HepG2 (cell line): Measurements from ENCODE around the gene HK3. TPM values are rescaled to one million over a fixed set of nuclear protein-coding genes. Genes with fewer than 3 reads are reported as not detected.

Source experiments
- ATAC-seq: fragments of 200-7000 bp; cut with Tn5 transposase; 3 replicates; pipeline ENCODE4 v1.9.1; 2020; ENCODE audit warnings: mild to moderate bottlenecking, moderate library complexity
- BruUV-seq: library from RNA; stranded (reverse); fragments of 400-500 nt; replicated peaks from 2 replicates; lab custom pipeline; 2021; lab: Mats Ljungman, UMichigan
- CTCF ChIA-PET: fragments of 300-600 bp; formaldehyde crosslinking; extraction: SDS; loops from one replicate; lab custom pipeline; 2021; ENCODE audit warnings: low total read pairs, inconsistent platforms, low intra/inter-chr PET ratio; lab: Yijun Ruan, JAX
- POLR2A ChIA-PET: fragments of 350-600 bp; sonication (Branson Sonifier 250); formaldehyde crosslinking; loops from one replicate; lab custom pipeline; 2020; ENCODE audit warnings: antibody characterized with exemption, inconsistent platforms; lab: Yijun Ruan, JAX
- DNase-seq: peaks from one replicate; pipeline ENCODE4 v3.0.0-alpha.2; 2015; ENCODE audit warnings: low spot score
- FAIRE-seq: peaks from 3 replicates; lab custom pipeline; 2011; peaks lifted over from hg19 to GRCh38; lab: Jason Lieb, UNC
- H2AFZ ChIP-seq: one replicate; pipeline ENCODE4 v1.6.1; 2011; ENCODE audit warnings: low read length, inconsistent platforms
- H3K27ac ChIP-seq: fragments of 300-600 bp; 3 replicates; pipeline ENCODE4 v1.8.0; 2011; ENCODE audit warnings: mixed run types, mild to moderate bottlenecking, mixed read lengths, low read length, inconsistent platforms; ENCODE audit not compliant: insufficient read depth; ENCODE audit errors: extremely low read length
- H3K27me3 ChIP-seq, 2 experiments: fragments of 200-600 bp in 1 of 2; 2 replicates in 1 of 2; 3 replicates in 1 of 2; pipeline versions ENCODE4 v1.6.0 to v1.8.0; 2011; ENCODE audit warnings: low read length in 2 of 2, mild to moderate bottlenecking in 2 of 2, moderate library complexity in 2 of 2, inconsistent platforms in 1 of 2; ENCODE audit not compliant: insufficient read depth in 2 of 2, control insufficient read depth in 1 of 2
- H3K36me3 ChIP-seq, 2 experiments: fragments of 200-600 bp in 1 of 2; replicated peaks in 1 of 2; 2 replicates in 1 of 2; 3 replicates in 1 of 2; pipeline versions ENCODE4 v1.5.1 to v1.8.0; 2011; ENCODE audit warnings: low read length in 2 of 2, inconsistent platforms in 1 of 2; ENCODE audit not compliant: insufficient read depth in 2 of 2, control insufficient read depth in 1 of 2
- H3K4me1 ChIP-seq: 2 replicates; pipeline ENCODE4 v1.5.1; 2012; ENCODE audit warnings: low read length, inconsistent platforms; ENCODE audit not compliant: insufficient read depth
- H3K4me2 ChIP-seq: 2 replicates; pipeline ENCODE4 v1.6.0; 2011; ENCODE audit warnings: low read depth, low read length, inconsistent platforms
- H3K4me3 ChIP-seq, 3 experiments: fragments of 200-600 bp in 1 of 3; sonication (generic), shearing (Covaris generic) in 1 of 3; replicated peaks in 1 of 3; 2 replicates each; pipeline ENCODE4 v1.5.1; 2011 to 2016; ENCODE audit warnings: low read length in 3 of 3, inconsistent platforms in 2 of 3, low read depth in 2 of 3, mild to moderate bottlenecking in 2 of 3, control low read depth in 1 of 3, mixed read lengths in 1 of 3; ENCODE audit not compliant: insufficient read depth in 1 of 3
- H3K79me2 ChIP-seq: one replicate; pipeline ENCODE4 v1.6.1; 2011; ENCODE audit warnings: low read length, inconsistent platforms; ENCODE audit not compliant: insufficient read depth
- H3K9ac ChIP-seq: 2 replicates; pipeline ENCODE4 v1.6.0; 2011; ENCODE audit warnings: mild to moderate bottlenecking, low read depth, low read length, inconsistent platforms; ENCODE audit not compliant: insufficient read depth
- H3K9me3 ChIP-seq: 2 replicates; pipeline ENCODE4 v1.5.1; 2012; ENCODE audit warnings: mild to moderate bottlenecking, low read length
- H4K20me1 ChIP-seq: 2 replicates; pipeline ENCODE4 v1.6.0; 2011; ENCODE audit warnings: inconsistent platforms, mild to moderate bottlenecking, low read length, moderate library complexity; ENCODE audit not compliant: insufficient read depth
- ETV5 ChIP-seq: IDR thresholded peaks from 2 replicates; pipeline ENCODE4 v1.6.1; 2018; ENCODE audit warnings: missing biosample characterization, missing genetic modification reagents, inconsistent platforms, borderline replicate concordance
- FIP1L1 ChIP-seq: fragments of 200-400 bp; formaldehyde crosslinking; IDR thresholded peaks from 2 replicates; pipeline ENCODE4 v1.6.1; 2018; ENCODE audit warnings: low read depth, mild to moderate bottlenecking, low read length, moderate library complexity, borderline replicate concordance; ENCODE audit not compliant: insufficient read depth
- KLF13 ChIP-seq: sonication (generic); formaldehyde crosslinking; IDR thresholded peaks from 2 replicates; pipeline ENCODE4 v1.4.0; 2020; ENCODE audit warnings: mild to moderate bottlenecking, missing genetic modification reagents
- KLF9 ChIP-seq: IDR thresholded peaks from 2 replicates; pipeline ENCODE4 v1.6.1; 2016; ENCODE audit warnings: low read depth
- NFE2 ChIP-seq: sonication (generic); formaldehyde crosslinking; IDR thresholded peaks from 2 replicates; pipeline ENCODE4 v1.4.0; 2020; ENCODE audit warnings: missing genetic modification reagents
- RFXAP ChIP-seq: sonication (generic); formaldehyde crosslinking; IDR thresholded peaks from 2 replicates; pipeline ENCODE4 v1.4.0; 2020; ENCODE audit warnings: missing genetic modification reagents, borderline replicate concordance
- SOX6 ChIP-seq, 2 experiments: fragments of 450-650 bp in 1 of 2; sonication (generic) in 1 of 2; formaldehyde crosslinking in 1 of 2; IDR thresholded peaks; 2 replicates each; pipeline versions ENCODE4 v1.4.0 to v1.6.1; 2017 to 2020; ENCODE audit warnings: antibody characterized with exemption in 1 of 2, mild to moderate bottlenecking in 1 of 2, missing genetic modification reagents in 1 of 2
- TBX2 ChIP-seq: sonication (generic); formaldehyde crosslinking; IDR thresholded peaks from 2 replicates; pipeline ENCODE4 v1.5.0; 2020; ENCODE audit warnings: missing genetic modification reagents, mild to moderate bottlenecking, borderline replicate concordance
- ZNF124 ChIP-seq: sonication (generic); formaldehyde crosslinking; IDR thresholded peaks from 2 replicates; pipeline ENCODE4 v1.4.0; 2020; ENCODE audit warnings: missing genetic modification reagents
- ZNF274 ChIP-seq: sonication (generic); formaldehyde crosslinking; IDR thresholded peaks from 2 replicates; pipeline ENCODE4 v1.5.1; 2020; ENCODE audit warnings: mild to moderate bottlenecking, missing genetic modification reagents
- ZNF652 ChIP-seq: IDR thresholded peaks from 2 replicates; pipeline ENCODE4 v1.6.1; 2016; ENCODE audit warnings: low read depth, borderline replicate concordance
- ZNF674 ChIP-seq: sonication (generic); formaldehyde crosslinking; IDR thresholded peaks from 2 replicates; pipeline ENCODE4 v1.5.0; 2020; ENCODE audit warnings: low read depth, mild to moderate bottlenecking, missing genetic modification reagents
- ZNF792 ChIP-seq: IDR thresholded peaks from 2 replicates; pipeline ENCODE4 v1.6.1; 2016
- WGBS: methylation state at CpG from one replicate; pipeline ENCODE4 v1.1.6; 2017; ENCODE audit warnings: low lambda C conversion rate; 5-methylcytosine and 5-hydroxymethylcytosine counted together
- in situ Hi-C: cut with HindIII; loops from 2 replicates; pipeline ENCODE4 v1.10.0; 2017; ENCODE audit warnings: low pct_unique_long_range_greater_than_20kb; ENCODE audit not compliant: extremely low pct_ligation_motif_present
- intact Hi-C: fragments of 100-400 bp; cut with micrococcal nuclease; formaldehyde crosslinking; loops from one replicate; pipeline ENCODE4 v1.10.0; 2022; ENCODE audit not compliant: unreplicated experiment
- polyA plus RNA-seq, 8 experiments: library from polyadenylated mRNA; depleted of rRNA in 3 of 8; stranded (reverse) in 7 of 8; unstranded in 1 of 8; fragments of >200 nt; fragmentation: Illumina TruSeq in 4 of 8; extraction: Trizol in 4 of 8; gene quantifications; 2 replicates each; pipeline versions ENCODE4 v1.2.1 to v1.2.3, GENCODE V29; 2011 to 2016; ENCODE audit warnings: low read depth in 4 of 8, missing spikeins in 1 of 8, mixed read lengths in 1 of 8; ENCODE audit not compliant: insufficient read depth in 1 of 8
- total RNA-seq, 5 experiments: library from RNA; depleted of rRNA; stranded (reverse); fragments of >200 nt; fragmentation: Illumina TruSeq; extraction: Trizol; gene quantifications; 2 replicates each; pipeline ENCODE4 v1.2.3, GENCODE V29; 2016; ENCODE audit warnings: low read depth in 1 of 5
- TF ChIP-seq, protein P1 (sequence below): sonication (generic); formaldehyde crosslinking; IDR thresholded peaks from 2 replicates; pipeline ENCODE4 v1.5.1; 2020; ENCODE audit warnings: mild to moderate bottlenecking, missing genetic modification reagents, moderate library complexity
- TF ChIP-seq, protein P2 (sequence below): sonication (generic); formaldehyde crosslinking; IDR thresholded peaks from 2 replicates; pipeline ENCODE4 v1.5.0; 2020; ENCODE audit warnings: missing genetic modification reagents
- TF ChIP-seq, protein P3 (sequence below): sonication (generic); formaldehyde crosslinking; IDR thresholded peaks from 2 replicates; pipeline ENCODE4 v1.4.0; 2020; ENCODE audit warnings: missing genetic modification reagents

The HK3 gene
- total and polyA plus RNA-seq, 2 of the 13 experiments (the other 11 are each of a cell fraction or from before 2014, with no cell fraction given) = not detected

DNA sequence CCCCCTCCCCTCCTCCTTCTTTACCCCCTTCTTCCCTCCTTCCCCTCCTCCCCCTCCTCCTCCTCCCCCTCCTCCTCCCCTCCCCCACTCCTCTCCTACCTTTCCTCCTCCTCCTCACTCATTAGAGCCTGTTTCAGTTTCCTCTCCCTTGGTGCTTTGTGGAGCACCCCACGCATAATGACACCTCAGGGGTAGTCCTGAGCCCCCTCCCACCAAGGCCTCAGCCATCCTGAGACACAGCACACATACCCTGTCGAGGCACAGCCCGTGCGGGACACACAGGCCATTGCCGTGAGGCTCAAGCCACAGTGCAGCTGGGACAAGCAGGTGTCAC is 35.4 kb downstream of the HK3 start:
- Histone ChIP-seq H3K27ac (no peak overlapping the region), H3K79me2 (no peaks in the 10 kb centered on the region), H3K9ac (no peak overlapping the region), H3K4me3 (no peak overlapping the region), H2AFZ (no peak overlapping the region), H3K36me3 (no peaks in the 10 kb centered on the region), H4K20me1 (0 out of 2 replicates have a peak, but pooled peaks cover 6% of the 10 kb centered on the region), H3K4me2 (no peak overlapping the region), H3K27me3 (peaks cover 32 to 84% of the 10 kb centered on the region in 2 experiments), H3K4me1 (no peaks in the 10 kb centered on the region), H3K9me3 (no peaks in the 10 kb centered on the region)
- FAIRE-seq (no peak), ATAC-seq (no peak), DNase-seq (no peak)
- WGBS = 4% methylated on average over 5 of the region's 5 CpGs
- intact Hi-C loops = no loop called here
- POLR2A ChIA-PET = no interaction called here
- CTCF ChIA-PET = no interaction called here
- no TSS peak for BruUV-seq
- in situ Hi-C loops = no loop called here
- TF ChIP-seq, protein P1, sequence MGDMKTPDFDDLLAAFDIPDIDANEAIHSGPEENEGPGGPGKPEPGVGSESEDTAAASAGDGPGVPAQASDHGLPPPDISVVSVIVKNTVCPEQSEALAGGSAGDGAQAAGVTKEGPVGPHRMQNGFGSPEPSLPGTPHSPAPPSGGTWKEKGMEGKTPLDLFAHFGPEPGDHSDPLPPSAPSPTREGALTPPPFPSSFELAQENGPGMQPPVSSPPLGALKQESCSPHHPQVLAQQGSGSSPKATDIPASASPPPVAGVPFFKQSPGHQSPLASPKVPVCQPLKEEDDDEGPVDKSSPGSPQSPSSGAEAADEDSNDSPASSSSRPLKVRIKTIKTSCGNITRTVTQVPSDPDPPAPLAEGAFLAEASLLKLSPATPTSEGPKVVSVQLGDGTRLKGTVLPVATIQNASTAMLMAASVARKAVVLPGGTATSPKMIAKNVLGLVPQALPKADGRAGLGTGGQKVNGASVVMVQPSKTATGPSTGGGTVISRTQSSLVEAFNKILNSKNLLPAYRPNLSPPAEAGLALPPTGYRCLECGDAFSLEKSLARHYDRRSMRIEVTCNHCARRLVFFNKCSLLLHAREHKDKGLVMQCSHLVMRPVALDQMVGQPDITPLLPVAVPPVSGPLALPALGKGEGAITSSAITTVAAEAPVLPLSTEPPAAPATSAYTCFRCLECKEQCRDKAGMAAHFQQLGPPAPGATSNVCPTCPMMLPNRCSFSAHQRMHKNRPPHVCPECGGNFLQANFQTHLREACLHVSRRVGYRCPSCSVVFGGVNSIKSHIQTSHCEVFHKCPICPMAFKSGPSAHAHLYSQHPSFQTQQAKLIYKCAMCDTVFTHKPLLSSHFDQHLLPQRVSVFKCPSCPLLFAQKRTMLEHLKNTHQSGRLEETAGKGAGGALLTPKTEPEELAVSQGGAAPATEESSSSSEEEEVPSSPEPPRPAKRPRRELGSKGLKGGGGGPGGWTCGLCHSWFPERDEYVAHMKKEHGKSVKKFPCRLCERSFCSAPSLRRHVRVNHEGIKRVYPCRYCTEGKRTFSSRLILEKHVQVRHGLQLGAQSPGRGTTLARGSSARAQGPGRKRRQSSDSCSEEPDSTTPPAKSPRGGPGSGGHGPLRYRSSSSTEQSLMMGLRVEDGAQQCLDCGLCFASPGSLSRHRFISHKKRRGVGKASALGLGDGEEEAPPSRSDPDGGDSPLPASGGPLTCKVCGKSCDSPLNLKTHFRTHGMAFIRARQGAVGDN (CRISPR knock-in tag) = no peak
- TF ChIP-seq NFE2 (CRISPR knock-in tag) = no peak
- TF ChIP-seq SOX6 (IDR thresholded peaks at IDR 0.05) = no peak
- no peak for TF ChIP-seq SOX6 (CRISPR knock-in tag; IDR thresholded peaks at IDR 0.05)
- no peak for TF ChIP-seq ZNF674 (CRISPR knock-in tag)
- no peak for TF ChIP-seq TBX2
- TF ChIP-seq, protein P2, sequence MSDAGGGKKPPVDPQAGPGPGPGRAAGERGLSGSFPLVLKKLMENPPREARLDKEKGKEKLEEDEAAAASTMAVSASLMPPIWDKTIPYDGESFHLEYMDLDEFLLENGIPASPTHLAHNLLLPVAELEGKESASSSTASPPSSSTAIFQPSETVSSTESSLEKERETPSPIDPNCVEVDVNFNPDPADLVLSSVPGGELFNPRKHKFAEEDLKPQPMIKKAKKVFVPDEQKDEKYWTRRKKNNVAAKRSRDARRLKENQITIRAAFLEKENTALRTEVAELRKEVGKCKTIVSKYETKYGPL (CRISPR knock-in tag) = no peak
- TF ChIP-seq KLF13 (CRISPR knock-in tag) = no peak
- TF ChIP-seq RFXAP (CRISPR knock-in tag) = no peak
- no peak for TF ChIP-seq FIP1L1
- TF ChIP-seq ZNF652 (CRISPR knock-in tag) = no peak
- TF ChIP-seq ZNF792 (CRISPR knock-in tag) = no peak
- TF ChIP-seq ZNF274 (CRISPR knock-in tag) = no peak
- no peak for TF ChIP-seq ETV5 (CRISPR knock-in tag)
- TF ChIP-seq KLF9 (CRISPR knock-in tag) = no peak
- no peak for TF ChIP-seq ZNF124 (CRISPR knock-in tag)
- TF ChIP-seq, protein P3, sequence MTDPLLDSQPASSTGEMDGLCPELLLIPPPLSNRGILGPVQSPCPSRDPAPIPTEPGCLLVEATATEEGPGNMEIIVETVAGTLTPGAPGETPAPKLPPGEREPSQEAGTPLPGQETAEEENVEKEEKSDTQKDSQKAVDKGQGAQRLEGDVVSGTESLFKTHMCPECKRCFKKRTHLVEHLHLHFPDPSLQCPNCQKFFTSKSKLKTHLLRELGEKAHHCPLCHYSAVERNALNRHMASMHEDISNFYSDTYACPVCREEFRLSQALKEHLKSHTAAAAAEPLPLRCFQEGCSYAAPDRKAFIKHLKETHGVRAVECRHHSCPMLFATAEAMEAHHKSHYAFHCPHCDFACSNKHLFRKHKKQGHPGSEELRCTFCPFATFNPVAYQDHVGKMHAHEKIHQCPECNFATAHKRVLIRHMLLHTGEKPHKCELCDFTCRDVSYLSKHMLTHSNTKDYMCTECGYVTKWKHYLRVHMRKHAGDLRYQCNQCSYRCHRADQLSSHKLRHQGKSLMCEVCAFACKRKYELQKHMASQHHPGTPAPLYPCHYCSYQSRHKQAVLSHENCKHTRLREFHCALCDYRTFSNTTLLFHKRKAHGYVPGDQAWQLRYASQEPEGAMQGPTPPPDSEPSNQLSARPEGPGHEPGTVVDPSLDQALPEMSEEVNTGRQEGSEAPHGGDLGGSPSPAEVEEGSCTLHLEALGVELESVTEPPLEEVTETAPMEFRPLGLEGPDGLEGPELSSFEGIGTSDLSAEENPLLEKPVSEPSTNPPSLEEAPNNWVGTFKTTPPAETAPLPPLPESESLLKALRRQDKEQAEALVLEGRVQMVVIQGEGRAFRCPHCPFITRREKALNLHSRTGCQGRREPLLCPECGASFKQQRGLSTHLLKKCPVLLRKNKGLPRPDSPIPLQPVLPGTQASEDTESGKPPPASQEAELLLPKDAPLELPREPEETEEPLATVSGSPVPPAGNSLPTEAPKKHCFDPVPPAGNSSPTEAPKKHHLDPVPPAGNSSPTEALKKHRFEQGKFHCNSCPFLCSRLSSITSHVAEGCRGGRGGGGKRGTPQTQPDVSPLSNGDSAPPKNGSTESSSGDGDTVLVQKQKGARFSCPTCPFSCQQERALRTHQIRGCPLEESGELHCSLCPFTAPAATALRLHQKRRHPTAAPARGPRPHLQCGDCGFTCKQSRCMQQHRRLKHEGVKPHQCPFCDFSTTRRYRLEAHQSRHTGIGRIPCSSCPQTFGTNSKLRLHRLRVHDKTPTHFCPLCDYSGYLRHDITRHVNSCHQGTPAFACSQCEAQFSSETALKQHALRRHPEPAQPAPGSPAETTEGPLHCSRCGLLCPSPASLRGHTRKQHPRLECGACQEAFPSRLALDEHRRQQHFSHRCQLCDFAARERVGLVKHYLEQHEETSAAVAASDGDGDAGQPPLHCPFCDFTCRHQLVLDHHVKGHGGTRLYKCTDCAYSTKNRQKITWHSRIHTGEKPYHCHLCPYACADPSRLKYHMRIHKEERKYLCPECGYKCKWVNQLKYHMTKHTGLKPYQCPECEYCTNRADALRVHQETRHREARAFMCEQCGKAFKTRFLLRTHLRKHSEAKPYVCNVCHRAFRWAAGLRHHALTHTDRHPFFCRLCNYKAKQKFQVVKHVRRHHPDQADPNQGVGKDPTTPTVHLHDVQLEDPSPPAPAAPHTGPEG = no peak
